ENCODE data around the gene MAPKAP1.

The MAPKAP1 gene

GRCh38 chr9:125484350-125485282 is 222.4 kb downstream of the MAPKAP1 start:
- DNase-seq (ENCODE audit: low read depth) = no peak

GRCh38 chr9:125483697-125484096 is 223.3 kb downstream of the MAPKAP1 start:
- DNase-seq (ENCODE audit: low read depth) = no peak

- DNase-seq (ENCODE audit: low read depth) = no peak
Observed at GRCh38 chr9:125479846-125480615, 227.0 kb downstream of the MAPKAP1 start.

GRCh38 chr9:125477089-125477544 is 229.9 kb downstream of the MAPKAP1 start:
- DNase-seq (ENCODE audit: low read depth) = no peak

- DNase-seq (ENCODE audit: low read depth) = no peak
Observed at GRCh38 chr9:125476645-125477044, 230.4 kb downstream of the MAPKAP1 start.

- no peak for DNase-seq (ENCODE audit: low read depth)
Observed at GRCh38 chr9:125475385-125475784, 231.6 kb downstream of the MAPKAP1 start.

- DNase-seq (ENCODE audit: low read depth) = no peak
Observed at GRCh38 chr9:125472926-125473701, 233.9 kb downstream of the MAPKAP1 start.

GRCh38 chr9:125472562-125472925 is 234.5 kb downstream of the MAPKAP1 start:
- no peak for DNase-seq (ENCODE audit: low read depth)

- DNase-seq (ENCODE audit: low read depth) = no peak
Observed at GRCh38 chr9:125470767-125471580, 236.0 kb downstream of the MAPKAP1 start.

- DNase-seq (ENCODE audit: low read depth) = no peak
Observed at GRCh38 chr9:125470189-125470588, 236.8 kb downstream of the MAPKAP1 start.

- DNase-seq (ENCODE audit: low read depth) = no peak
Observed at GRCh38 chr9:125468646-125469045, 238.4 kb downstream of the MAPKAP1 start.

- DNase-seq (ENCODE audit: low read depth) = no peak
Observed at GRCh38 chr9:125467116-125467740, 239.8 kb downstream of the MAPKAP1 start.

- no peak for DNase-seq (ENCODE audit: low read depth)
Observed at GRCh38 chr9:125466411-125466810, 240.6 kb downstream of the MAPKAP1 start.

GRCh38 chr9:125464591-125465385 is 242.2 kb downstream of the MAPKAP1 start:
- DNase-seq (ENCODE audit: low read depth) = no peak

- DNase-seq (ENCODE audit: low read depth) = no peak
Observed at GRCh38 chr9:125463926-125464325, 243.1 kb downstream of the MAPKAP1 start.

- no peak for DNase-seq (ENCODE audit: low read depth)
Observed at GRCh38 chr9:125462861-125463291, 244.1 kb downstream of the MAPKAP1 start.

GRCh38 chr9:125461636-125462190 is 245.3 kb downstream of the MAPKAP1 start:
- no peak for DNase-seq (ENCODE audit: low read depth)

- no peak for DNase-seq (ENCODE audit: low read depth)
Observed at GRCh38 chr9:125460883-125461635, 245.9 kb downstream of the MAPKAP1 start.

GRCh38 chr9:125460346-125460745 is 246.7 kb downstream of the MAPKAP1 start:
- DNase-seq (ENCODE audit: low read depth) = no peak
